ENCODE measurements around the gene CWH43.
A peak's percentile ranks its signal among the peaks of the same experiment; 100 is the strongest.
"Not testable (repeated sequence)": the region's sequence is repeated elsewhere in the genome, so short reads cannot be mapped to it uniquely, and the experiment has no call there.

CWH43 gene

GRCh38 chr4:48985976-48986653 lies at the start of gene CWH43:
TSS of gene CWH43 (plus strand) at chr4:48986275. CDS start at chr4:48986430, 155 bp downstream.
- no peak for DNase-seq (ENCODE audit: low read depth in 1 of 2, low spot score in 1 of 2)

DNA sequence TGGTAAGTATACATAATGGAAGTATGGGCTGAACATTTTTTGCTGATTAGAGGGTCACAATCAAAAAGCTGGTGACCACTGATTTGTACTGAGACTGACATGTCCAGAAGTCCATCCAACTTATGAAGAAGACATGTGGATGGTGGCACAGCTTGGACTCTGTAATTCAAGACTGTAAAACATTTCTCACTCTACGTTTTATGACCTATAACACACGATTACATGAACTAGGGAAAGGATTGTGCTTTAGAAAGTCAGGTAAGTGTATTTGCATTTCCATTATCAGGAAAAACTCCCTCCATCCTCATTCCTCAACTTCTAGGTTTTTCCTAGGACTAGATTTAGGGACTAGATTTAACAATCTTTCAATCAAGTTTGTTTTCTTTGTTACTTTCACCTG lies 49.0 kb upstream of the CWH43 start:
- DNase-seq (ENCODE audit: low read depth in 1 of 2, low spot score in 1 of 2), result no peak

- DNase-seq (ENCODE audit: low read depth in 1 of 2, low spot score in 1 of 2), result no peak
These were observed 47.2 kb upstream of the CWH43 start for GRCh38 chr4:48938831-48939230.

- DNase-seq (ENCODE audit: low read depth in 1 of 2, low spot score in 1 of 2), result no peak
These were observed 46.3 kb upstream of the CWH43 start for GRCh38 chr4:48939785-48940184.

DNA sequence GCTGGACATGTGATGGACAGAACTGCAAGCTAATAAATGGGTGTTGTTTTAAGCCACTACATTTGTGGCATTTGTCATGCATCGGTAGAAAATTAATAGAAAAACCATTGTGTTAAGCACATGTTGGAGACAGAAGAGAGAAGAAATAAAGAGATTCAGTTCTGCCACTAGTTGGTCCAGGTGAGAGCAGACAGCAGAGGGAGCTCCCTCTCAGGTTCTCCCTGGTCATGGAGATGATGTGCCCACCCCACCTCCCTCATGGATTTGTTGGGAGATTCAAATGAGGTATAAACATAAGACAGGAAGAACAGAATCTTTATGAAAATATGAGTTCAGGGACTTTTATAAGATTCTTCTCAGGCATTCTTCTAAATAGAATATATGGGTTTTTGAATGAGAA lies 42.7 kb upstream of the CWH43 start:
- DNase-seq (ENCODE audit: low read depth in 1 of 2, low spot score in 1 of 2), result no peak

DNA sequence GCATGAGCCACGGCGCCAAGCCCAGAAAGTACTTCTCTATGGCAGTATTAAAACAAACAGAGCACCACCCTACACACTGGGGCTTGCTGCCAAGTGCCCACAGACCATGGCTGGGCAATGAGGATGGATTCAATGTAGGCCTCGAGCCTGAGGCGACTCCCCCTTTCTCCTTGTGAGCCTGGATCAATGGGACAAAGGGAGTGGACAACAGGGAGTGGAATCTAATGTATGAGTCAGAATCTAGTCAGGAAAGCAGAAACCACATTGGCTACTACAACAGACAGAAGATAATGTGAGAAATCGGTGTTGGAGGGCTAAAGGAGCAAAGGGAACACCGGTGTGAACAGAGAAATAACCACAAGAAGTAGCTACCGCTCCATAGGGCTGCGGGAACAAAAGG lies 41.8 kb upstream of the CWH43 start:
- DNase-seq (ENCODE audit: low read depth in 1 of 2, low spot score in 1 of 2), result no peak

DNA sequence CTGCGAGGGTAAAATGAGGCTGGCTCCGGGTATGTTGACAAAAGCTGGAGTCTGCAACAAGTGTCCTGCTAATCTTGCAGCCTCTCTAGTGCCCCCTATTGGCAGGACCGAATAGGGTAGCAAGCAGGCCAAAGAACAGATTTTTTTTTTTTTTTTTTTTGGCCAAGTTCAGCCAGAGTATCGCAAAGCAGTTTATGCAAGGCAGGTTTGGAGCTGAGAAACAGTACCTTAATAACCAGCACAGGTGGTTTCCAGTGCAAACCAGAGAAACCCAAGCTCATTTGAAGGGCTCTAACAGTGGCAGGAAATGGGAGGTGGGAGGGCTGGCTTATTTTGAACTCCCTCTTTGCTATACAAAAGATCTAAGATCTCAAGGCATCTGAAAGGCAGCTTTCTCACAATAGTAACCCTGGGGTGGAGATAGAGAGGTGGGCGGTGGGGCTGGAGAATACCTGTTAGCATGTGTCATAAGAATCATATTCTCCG lies 41.3 kb upstream of the CWH43 start:
- peak in 1 of 2 donors; percentile 14 for DNase-seq (ENCODE audit: low read depth in 1 of 2, low spot score in 1 of 2)

- DNase-seq (ENCODE audit: low read depth in 1 of 2, low spot score in 1 of 2), result no peak
These were observed 40.1 kb upstream of the CWH43 start for GRCh38 chr4:48945981-48946380.

- DNase-seq (ENCODE audit: low read depth in 1 of 2, low spot score in 1 of 2), result no peak
These were observed 38.3 kb upstream of the CWH43 start for GRCh38 chr4:48947731-48948130.

GRCh38 chr4:48949086-48949485 lies 37.0 kb upstream of the CWH43 start:
- DNase-seq (ENCODE audit: low read depth in 1 of 2, low spot score in 1 of 2), result no peak

- DNase-seq (ENCODE audit: low read depth in 1 of 2, low spot score in 1 of 2), result no peak
These were observed 36.4 kb upstream of the CWH43 start for GRCh38 chr4:48949518-48950219.

GRCh38 chr4:48954314-48954713 lies 31.8 kb upstream of the CWH43 start:
- no peak for DNase-seq (ENCODE audit: low read depth in 1 of 2, low spot score in 1 of 2)

DNA sequence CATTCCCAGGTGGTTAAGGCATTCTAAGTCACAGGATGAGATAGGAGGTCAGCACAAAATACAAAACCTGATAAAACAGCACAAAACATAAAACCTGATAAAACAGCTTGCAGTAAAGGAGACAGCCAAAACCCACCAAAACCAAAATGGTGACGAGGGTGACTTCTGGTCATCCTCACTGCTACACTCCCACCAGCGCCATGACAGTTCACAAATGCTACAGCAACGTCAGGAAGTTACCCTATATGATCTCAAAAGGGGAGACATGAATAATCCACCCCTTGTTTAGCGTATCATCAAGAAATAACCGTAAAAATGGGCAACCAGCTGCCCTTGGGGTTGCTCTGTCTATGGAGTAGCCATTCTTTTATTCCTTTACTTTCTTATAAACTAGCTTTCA lies 28.7 kb upstream of the CWH43 start:
- DNase-seq (ENCODE audit: low read depth in 1 of 2, low spot score in 1 of 2), result not testable (repeated sequence)

GRCh38 chr4:48958582-48958981 lies 27.5 kb upstream of the CWH43 start:
- DNase-seq (ENCODE audit: low read depth in 1 of 2, low spot score in 1 of 2), result no peak

- no peak for DNase-seq (ENCODE audit: low read depth in 1 of 2, low spot score in 1 of 2)
These were observed 25.0 kb upstream of the CWH43 start for GRCh38 chr4:48960988-48961635.

DNA sequence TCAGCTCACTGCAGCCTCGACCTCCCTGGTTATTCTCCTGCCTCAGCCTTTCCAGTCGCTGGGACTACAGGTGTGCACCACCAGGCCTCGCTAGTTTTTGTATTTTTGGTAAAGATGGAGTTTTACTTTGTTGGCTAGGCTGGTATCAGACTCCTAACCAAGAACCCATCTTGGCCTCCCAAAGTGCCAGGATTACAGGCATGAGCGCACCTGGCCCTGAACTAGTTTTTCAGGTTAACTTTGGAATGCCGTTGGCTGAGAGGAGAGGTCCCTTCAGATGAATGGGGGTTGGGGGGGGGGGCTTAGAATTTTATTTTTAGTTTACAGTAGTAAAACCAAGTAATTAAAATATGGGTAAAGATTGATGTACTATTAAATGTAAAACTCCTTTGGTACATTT lies 23.4 kb upstream of the CWH43 start:
- no peak for DNase-seq (ENCODE audit: low read depth in 1 of 2, low spot score in 1 of 2)

- peak; percentile 32 to 70 for DNase-seq (ENCODE audit: low read depth in 1 of 2, low spot score in 1 of 2)
These were observed 22.9 kb upstream of the CWH43 start for GRCh38 chr4:48963042-48963679.

GRCh38 chr4:48967101-48967500 lies 19.0 kb upstream of the CWH43 start:
- no peak for DNase-seq (ENCODE audit: low read depth in 1 of 2, low spot score in 1 of 2)

GRCh38 chr4:48967631-48968030 lies 18.4 kb upstream of the CWH43 start:
- DNase-seq (ENCODE audit: low read depth in 1 of 2, low spot score in 1 of 2), result no peak

DNA sequence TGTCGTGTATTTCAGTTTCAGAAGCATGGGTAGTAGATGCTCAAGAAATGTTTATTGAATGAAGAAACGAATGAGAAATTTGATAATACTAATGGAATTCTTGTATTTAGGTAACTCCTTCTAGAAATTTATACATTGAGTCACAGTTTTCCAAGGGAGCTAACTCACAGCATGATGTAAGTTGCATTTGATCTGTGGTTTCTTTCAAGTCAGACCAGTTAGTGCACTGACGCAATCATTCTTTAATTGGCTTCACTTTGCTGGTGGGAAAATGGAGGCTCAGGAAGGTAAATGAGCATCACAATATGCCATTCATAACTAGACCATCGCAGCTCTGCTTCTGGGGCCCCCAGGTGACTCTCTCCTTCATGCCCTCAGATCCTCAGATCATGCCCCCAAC lies 17.3 kb upstream of the CWH43 start:
- DNase-seq (ENCODE audit: low read depth in 1 of 2, low spot score in 1 of 2), result no peak

DNA sequence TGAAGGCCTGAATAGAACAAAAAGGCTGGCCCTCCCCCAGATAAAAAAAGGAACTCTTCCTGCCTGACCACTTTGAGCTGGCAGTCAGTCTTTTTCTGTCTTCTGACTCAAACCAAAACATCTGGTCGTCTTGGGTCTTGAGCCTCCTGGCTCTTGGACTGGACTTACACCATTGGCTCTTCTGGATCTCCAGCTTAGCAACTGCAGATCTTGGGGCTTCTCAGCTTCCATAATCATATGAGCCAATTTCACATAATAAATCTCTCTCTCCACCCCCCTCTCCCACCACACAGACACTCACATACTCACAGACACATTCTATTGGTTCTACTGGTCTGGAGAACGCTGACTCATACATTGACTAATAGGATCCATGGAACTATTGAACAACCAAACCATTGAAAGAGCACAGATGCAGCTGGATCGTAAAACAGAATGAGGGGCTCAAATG lies 15.6 kb upstream of the CWH43 start:
- DNase-seq (ENCODE audit: low read depth in 1 of 2, low spot score in 1 of 2), result no peak

Measured in activated CD4-positive, alpha-beta T cell treated with anti-CD3 and anti-CD28 coated beads, Interleukin-2, amount 50 U/mL, for 24 hours (primary cell).